GM19193 (cell line): ENCODE results near the gene CCDC80.

Experiments
- POLR2A ChIP-seq: IDR thresholded peaks from 4 replicates; pipeline ENCODE4 v1.6.1; 2011; ENCODE audit not compliant: insufficient read depth, insufficient read length; ENCODE audit errors: extremely low read depth

CCDC80 gene

DNA sequence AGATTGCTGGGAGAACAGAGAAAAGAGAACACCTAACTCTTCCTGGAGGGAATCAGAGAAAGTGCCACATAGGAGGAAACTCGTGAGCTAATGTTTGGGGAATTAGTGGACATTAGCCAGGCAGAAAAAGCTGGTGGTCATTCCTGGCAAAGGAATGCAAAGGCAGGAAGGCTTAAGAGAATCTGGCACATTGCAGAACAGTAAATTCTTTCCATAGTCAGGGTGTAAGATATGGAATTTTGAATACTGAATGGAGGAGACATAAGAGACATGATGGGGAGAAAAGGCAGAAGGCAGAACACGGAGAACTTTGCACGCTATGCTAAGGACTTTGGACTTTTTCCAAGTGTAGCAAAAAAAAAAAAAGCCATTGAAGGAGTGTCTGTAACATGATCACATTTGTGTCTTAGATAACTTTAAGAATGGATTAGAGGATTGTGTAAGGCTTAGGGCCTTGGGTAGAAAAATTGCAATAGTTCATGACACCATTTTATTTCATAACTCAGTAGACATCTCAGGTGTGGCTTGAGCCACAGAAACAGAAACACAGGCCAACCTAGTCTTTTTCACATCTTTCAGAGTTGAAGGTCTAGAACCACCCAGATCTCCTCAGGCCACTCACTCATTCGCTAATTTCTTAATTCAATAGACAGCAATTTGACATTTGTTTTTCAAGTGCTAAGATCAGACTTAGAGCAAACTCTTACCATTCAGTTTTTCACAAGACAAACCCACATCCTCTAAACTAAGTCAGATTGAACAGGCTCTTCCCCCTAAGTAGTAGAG lies 31.2 kb upstream of the CCDC80 start:
- TF ChIP-seq POLR2A, result no peak

DNA sequence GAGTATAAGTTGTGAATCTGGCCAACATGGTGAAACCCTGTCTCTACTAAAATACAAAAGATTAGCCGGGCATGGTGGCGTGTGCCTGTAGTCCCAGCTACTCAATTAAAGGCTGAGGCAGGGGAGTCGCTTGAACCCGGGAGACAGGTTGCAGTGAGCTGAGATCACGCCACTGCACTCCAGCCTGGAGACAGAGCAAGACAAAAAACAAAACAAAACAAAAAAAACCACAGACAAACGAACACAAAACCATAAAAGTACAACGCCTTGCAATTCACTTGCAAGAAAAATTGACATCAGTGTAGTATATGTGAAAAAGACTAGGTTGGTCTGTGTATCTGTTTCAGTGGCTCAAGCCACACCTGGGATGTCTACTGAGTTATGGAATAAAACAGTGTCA lies 29.9 kb upstream of the CCDC80 start:
- no peak for TF ChIP-seq POLR2A

GRCh38 chr3:112667599-112667998 lies 26.7 kb upstream of the CCDC80 start:
- TF ChIP-seq POLR2A, result no peak

GRCh38 chr3:112656043-112656442 lies 15.1 kb upstream of the CCDC80 start:
- TF ChIP-seq POLR2A, result no peak

DNA sequence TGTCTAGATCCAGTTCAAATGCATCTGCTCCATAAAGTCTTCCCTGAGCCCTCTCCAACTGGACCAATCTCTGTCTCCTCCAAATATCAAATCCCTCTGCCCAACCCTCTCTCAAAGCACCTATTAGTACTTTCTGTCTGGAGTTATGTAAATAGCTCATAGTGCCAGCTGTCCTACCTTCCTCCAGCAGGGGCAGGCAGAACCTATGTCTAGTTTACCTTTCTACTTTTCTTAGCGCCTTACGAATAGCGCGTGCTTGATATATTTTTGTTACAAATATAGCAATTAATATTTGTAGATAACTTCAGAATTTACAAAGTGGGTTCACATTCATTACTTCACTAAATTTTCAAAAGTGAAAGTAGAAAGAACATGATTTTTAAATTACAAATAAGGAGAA lies 14.0 kb upstream of the CCDC80 start:
- no peak for TF ChIP-seq POLR2A

DNA sequence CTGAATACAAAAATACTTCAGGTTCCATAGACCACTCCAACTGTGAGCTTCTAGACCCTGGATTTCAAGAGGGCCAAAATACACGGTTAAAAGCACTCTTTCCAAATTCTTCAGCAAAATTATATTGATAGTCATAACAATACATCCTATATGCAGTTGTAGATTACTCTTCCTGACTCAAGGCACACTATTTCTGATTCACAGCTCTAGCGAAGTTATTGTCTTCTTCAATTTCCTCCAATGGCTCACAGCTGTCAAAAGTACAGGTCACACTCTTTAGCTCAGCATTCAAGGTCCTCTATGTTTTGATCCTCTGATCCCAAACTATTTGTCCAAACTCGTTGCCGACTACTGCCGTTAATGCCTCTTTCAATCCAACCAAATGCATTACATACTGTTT lies 13.5 kb upstream of the CCDC80 start:
- no peak for TF ChIP-seq POLR2A

DNA sequence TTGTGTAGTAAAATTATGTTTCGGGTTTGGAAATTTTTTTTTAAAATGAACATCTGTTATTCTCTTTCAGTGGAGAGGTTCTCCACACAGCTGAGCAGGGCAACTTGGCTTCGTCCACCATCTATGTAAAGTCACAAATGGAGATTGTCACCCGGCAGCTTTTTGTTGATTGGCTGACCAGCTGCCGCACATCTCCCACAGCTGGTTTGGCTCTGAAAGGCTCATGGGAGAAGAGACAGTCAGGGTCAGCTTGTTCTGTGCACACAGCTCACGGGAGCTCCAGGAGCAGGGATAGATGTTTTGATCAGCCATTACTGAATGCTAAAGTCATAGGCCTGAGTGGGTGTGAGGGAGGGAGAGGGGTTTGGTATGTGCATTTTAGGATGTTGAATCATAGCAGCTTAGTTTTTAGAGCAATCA lies 12.9 kb upstream of the CCDC80 start:
- no peak for TF ChIP-seq POLR2A

GRCh38 chr3:112653209-112653871 lies 12.4 kb upstream of the CCDC80 start:
- TF ChIP-seq POLR2A, result no peak

GRCh38 chr3:112651516-112651915 lies 10.6 kb upstream of the CCDC80 start:
- no peak for TF ChIP-seq POLR2A

GRCh38 chr3:112651071-112651470 lies 10.1 kb upstream of the CCDC80 start:
- TF ChIP-seq POLR2A, result no peak

DNA sequence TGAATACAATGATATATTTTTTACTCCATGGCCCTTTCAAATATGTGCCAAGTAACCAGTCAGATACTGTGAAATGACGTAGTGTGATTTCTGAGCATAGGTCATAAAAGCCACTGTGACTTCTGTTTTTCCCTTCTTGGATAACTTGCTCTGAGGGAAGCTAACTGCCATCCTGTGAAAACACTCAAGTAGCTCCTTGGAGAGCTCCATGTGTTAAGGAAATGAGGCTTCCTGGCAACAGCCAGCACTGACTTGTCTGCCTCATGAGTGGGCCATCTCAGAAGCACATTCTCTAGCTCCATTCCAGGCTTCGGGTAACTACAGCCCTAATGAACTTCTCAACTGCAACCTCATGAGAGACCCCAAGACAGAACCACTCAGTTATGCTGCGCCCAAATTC lies 9.5 kb upstream of the CCDC80 start:
- no peak for TF ChIP-seq POLR2A

GRCh38 chr3:112649478-112649735 lies 8.5 kb upstream of the CCDC80 start:
- no peak for TF ChIP-seq POLR2A

DNA sequence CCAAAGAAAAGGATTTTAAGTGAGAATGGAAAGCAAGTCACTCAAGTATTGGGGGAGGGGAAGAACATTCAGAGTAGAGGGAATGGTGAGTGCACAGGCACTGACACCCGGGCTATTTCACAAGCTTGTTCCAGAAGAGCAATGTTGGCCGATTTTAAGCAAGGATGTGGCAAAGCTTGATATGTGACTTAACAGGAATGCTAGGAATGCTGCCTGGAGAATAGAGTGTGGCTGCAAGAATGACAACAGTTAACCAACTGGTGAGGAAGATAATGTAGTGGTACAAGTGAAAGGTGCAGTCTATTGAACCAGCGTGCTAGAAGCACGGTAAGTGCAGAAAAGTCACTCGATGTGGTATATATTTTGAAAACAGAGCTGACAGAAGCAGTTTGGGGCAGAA lies 6.2 kb upstream of the CCDC80 start:
- TF ChIP-seq POLR2A, result no peak

DNA sequence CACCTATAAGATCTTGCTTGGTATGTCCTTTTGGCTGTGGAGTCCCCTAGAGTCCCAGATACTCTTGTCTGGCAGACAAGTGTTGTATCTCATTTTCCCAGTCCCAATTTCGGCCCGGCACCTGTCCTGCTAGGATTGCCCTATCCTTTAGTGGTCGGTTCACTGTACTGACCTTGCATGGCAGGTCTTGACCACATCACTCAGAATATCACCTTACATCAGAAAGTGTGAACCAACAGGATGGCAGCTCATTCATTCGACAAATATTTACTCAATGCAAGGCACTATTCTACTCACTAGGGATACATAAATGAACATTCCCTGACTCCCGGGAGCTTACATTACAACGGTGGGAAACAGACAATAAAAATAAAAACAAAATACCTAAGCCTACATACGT lies 5.7 kb upstream of the CCDC80 start:
- no peak for TF ChIP-seq POLR2A

DNA sequence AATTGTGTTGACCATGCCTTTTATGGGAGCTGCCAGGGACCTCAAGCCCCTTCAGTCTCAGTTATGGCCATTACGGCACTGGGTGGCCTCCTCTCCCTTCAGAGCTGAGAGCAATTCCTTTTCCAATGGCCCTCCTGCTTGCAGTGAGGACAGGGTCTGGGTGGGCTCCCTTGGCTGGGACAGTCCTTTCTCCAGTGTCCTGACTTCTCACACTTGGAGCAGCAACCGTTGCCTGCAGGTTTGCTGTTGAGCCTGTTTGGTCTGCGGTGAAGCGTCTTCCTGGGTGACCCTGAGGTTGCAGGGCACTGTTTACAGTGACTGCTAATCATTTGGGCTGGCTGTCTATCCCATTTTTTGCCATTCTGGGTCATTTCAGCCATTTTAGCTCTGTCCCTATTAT lies 3.5 kb upstream of the CCDC80 start:
- TF ChIP-seq POLR2A, result no peak

DNA sequence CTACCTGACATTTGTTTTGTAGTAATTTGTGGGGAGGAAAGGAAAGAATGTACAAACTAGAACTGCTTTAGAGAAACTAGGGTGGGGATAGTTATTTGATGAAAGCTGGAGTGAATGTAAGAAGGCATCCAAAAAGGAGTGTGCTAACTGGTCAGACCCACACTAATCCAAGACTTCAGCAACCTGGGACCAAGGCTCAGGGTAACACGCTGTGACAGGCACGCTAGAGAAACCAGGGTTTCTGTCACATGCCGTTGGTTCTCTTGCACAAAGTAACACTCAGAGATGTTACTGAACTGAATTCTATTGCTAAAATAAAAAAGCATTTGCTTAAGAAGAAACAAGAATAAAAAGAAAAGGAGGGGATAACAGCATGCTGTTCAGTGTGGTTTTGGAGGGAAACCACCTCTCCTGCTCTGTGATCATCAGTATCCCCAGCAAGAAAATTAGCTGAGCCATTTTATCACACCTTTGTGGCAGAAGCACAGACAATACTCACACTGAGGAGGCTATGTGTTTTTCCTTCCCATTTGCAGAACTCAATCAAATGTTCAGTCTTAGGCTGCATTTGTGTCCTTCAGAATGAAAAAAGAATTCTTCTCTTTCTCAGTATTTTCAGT lies 2.8 kb upstream of the CCDC80 start:
- no peak for TF ChIP-seq POLR2A

DNA sequence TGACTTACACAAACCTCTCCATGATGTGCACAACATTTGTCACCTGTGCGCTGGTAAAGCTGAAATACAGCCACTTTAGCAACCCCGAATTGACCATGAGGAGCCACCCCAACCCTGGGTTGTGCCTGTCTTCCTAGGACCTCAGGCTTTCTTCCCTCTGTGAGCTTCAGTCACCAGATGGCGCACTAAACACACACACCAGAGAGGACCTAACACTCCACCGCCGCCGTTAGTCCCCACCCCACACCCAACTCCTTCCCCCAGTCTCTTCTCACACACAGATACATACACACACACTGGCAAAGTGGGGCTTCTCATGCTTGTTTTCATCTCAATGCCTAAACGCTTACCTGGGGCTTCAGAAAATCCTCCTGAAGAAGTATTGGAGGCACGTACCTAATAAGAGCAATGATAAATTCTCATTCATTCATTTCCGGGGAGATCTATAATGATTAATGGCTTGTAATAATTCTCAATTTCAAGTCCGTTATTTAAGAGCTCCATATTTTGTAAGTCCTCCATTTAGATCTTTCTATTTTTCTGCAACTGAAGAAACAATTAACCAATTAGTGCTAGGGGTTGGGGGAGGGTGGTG lies 2.1 kb upstream of the CCDC80 start:
- TF ChIP-seq POLR2A, result no peak
